Endodermal cell (in vitro differentiated cells): Measurements from ENCODE around the gene ACAN. TPM values are rescaled to one million over a fixed set of nuclear protein-coding genes. Genes with fewer than 3 reads are reported as not detected.

ENCODE experiments used
- DNase-seq: peaks from one replicate; pipeline ENCODE4 v3.0.0-alpha.2; 2017
- H3K27ac ChIP-seq: 2 replicates; pipeline ENCODE4 v1.5.1; 2013; ENCODE audit warnings: mild to moderate bottlenecking, low read depth, low read length, moderate library complexity
- H3K27me3 ChIP-seq: 2 replicates; pipeline ENCODE4 v1.6.1; 2013; ENCODE audit warnings: mild to moderate bottlenecking, low read length, moderate library complexity; ENCODE audit not compliant: insufficient read depth, control insufficient read depth, poor library complexity, severe bottlenecking
- H3K36me3 ChIP-seq: 2 replicates; pipeline ENCODE4 v1.7.0; 2013; ENCODE audit warnings: mild to moderate bottlenecking, low read length, moderate library complexity; ENCODE audit not compliant: control insufficient read depth, insufficient read depth
- H3K4me1 ChIP-seq: one replicate; pipeline ENCODE4 v1.7.0; 2013; ENCODE audit warnings: low read length; ENCODE audit not compliant: control insufficient read depth, insufficient read depth
- H3K4me3 ChIP-seq: 2 replicates; pipeline ENCODE4 v1.5.1; 2013; ENCODE audit warnings: mild to moderate bottlenecking, low read length, moderate library complexity
- H3K9ac ChIP-seq: 2 replicates; pipeline ENCODE4 v1.6.1; 2013; ENCODE audit warnings: mild to moderate bottlenecking, low read length, moderate library complexity; ENCODE audit not compliant: poor library complexity, severe bottlenecking; ENCODE audit errors: extremely low read depth
- H3K9me3 ChIP-seq: 2 replicates; pipeline ENCODE4 v1.6.1; 2013; ENCODE audit warnings: mild to moderate bottlenecking, low read length, moderate library complexity; ENCODE audit not compliant: control insufficient read depth
- H3K27ac Mint-ChIP-seq: 2 replicates; pipeline ENCODE4 v1.8.0; 2020; ENCODE audit warnings: mixed read lengths
- H3K27me3 Mint-ChIP-seq: 2 replicates; pipeline ENCODE4 v1.8.0; 2021; ENCODE audit warnings: mild to moderate bottlenecking, mixed read lengths; ENCODE audit not compliant: insufficient read depth
- H3K36me3 Mint-ChIP-seq: 2 replicates; pipeline ENCODE4 v1.8.0; 2020; ENCODE audit warnings: low read depth, mixed read lengths
- H3K4me1 Mint-ChIP-seq: 2 replicates; pipeline ENCODE4 v1.8.0; 2020; ENCODE audit warnings: mixed read lengths
- H3K4me3 Mint-ChIP-seq: 2 replicates; pipeline ENCODE4 v1.8.0; 2020; ENCODE audit warnings: mild to moderate bottlenecking, moderate library complexity, mixed read lengths
- H3K9me3 Mint-ChIP-seq: 2 replicates; pipeline ENCODE4 v1.8.0; 2020; ENCODE audit warnings: mild to moderate bottlenecking, mixed read lengths
- CTCF ChIP-seq: fragments of 200-600 bp; sonication (generic); conservative IDR thresholded peaks from 2 replicates; pipeline ENCODE4 v1.5.0; 2021; ENCODE audit warnings: antibody characterized with exemption, mild to moderate bottlenecking
- WGBS, 2 experiments: methylation state at CpG; one replicate each; pipeline versions ENCODE4 v1.1.5 to v1.1.7; 2013; ENCODE audit warnings: missing lambda C conversion rate in 2 of 2, mixed read lengths in 1 of 2; ENCODE audit not compliant: insufficient coverage in 1 of 2, insufficient read length in 1 of 2; 5-methylcytosine and 5-hydroxymethylcytosine counted together
- total RNA-seq, 2 donors: library from RNA; stranded (reverse); fragmentation: NEBNext Ultra II Directional in 1 of 2; extraction: Animal tissue kit (Norgen Biotek cat#: 25700) in 1 of 2; gene quantifications; 2 replicates in 1 of 2; 3 replicates in 1 of 2; pipeline ENCODE4 v1.2.1, GENCODE V29; 2021

ACAN gene
- total RNA-seq, 2 donors from 2014 or later = 0.38 to 0.75 TPM

DNA sequence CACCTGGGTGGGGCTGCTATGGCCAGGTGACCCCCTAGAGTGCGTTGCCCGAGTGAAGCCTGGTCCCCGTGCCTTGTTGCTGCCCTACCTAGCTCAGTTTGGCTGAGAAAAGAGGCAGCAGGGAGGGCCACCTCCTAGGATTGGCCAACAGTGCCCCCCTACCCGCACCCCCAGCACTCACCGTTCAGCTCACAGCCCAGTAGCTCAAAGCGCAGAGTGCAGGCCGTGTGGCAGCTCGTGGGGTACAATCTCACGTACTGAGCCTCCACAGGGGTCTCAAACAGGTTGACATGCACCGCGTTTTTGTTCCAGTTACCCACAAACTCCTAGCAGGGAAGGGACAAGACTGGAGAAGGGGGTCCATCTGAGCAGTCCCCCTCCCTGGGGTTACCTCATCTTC is 102.3 kb downstream of the ACAN start:
- Mint-ChIP-seq H3K27me3 (no peaks in the 10 kb centered on the region), H3K4me1 (peaks cover 16% of the 10 kb centered on the region), H3K36me3 (peaks cover 93% of the 10 kb centered on the region), H3K9me3 (no peaks in the 10 kb centered on the region), H3K27ac (no peak overlapping the region), H3K4me3 (no peak overlapping the region)
- TF ChIP-seq CTCF = no peak
- no peak overlapping the region for H3K4me3 ChIP-seq
- 95% methylated on average over 9 to 11 of the region's 11 CpGs for WGBS, 2 experiments
- no peak overlapping the region for H3K9ac ChIP-seq
- H3K36me3 ChIP-seq = peaks cover 81% of the 10 kb centered on the region
- H3K27ac ChIP-seq = no peak overlapping the region
- DNase-seq = no peak
- H3K27me3 ChIP-seq = no peaks in the 10 kb centered on the region
- no peaks in the 10 kb centered on the region for H3K4me1 ChIP-seq
- no peaks in the 10 kb centered on the region for H3K9me3 ChIP-seq

GRCh38 chr15:88906130-88906529 is 102.9 kb downstream of the ACAN start:
- Mint-ChIP-seq H3K4me3 (no peak overlapping the region), H3K36me3 (peaks cover 92% of the 10 kb centered on the region), H3K9me3 (no peaks in the 10 kb centered on the region), H3K4me1 (peaks cover 22% of the 10 kb centered on the region), H3K27ac (no peak overlapping the region), H3K27me3 (no peaks in the 10 kb centered on the region)
- Histone ChIP-seq H3K9me3 (no peaks in the 10 kb centered on the region), H3K27ac (no peak overlapping the region), H3K36me3 (peaks cover 75% of the 10 kb centered on the region), H3K4me1 (no peaks in the 10 kb centered on the region), H3K27me3 (no peaks in the 10 kb centered on the region), H3K9ac (no peak overlapping the region), H3K4me3 (no peak overlapping the region)
- TF ChIP-seq CTCF = no peak
- no peak for DNase-seq
- 93 to 100% methylated on average over 1 of the region's 1 CpG for WGBS, 2 experiments

GRCh38 chr15:88906551-88906950 is 103.3 kb downstream of the ACAN start:
- TF ChIP-seq CTCF = no peak
- Histone ChIP-seq H3K9ac (no peak overlapping the region), H3K27ac (no peak overlapping the region), H3K9me3 (no peaks in the 10 kb centered on the region), H3K4me1 (no peaks in the 10 kb centered on the region), H3K27me3 (no peaks in the 10 kb centered on the region), H3K4me3 (no peak overlapping the region), H3K36me3 (peaks cover 71% of the 10 kb centered on the region)
- peaks cover 89% of the 10 kb centered on the region for H3K36me3 Mint-ChIP-seq
- no peaks in the 10 kb centered on the region for H3K9me3 Mint-ChIP-seq
- no peaks in the 10 kb centered on the region for H3K27me3 Mint-ChIP-seq
- no peak overlapping the region for H3K27ac Mint-ChIP-seq
- 97 to 98% methylated on average over 5 to 7 of the region's 7 CpGs for WGBS, 2 experiments
- DNase-seq = no peak
- H3K4me3 Mint-ChIP-seq = no peak overlapping the region
- peaks cover 22% of the 10 kb centered on the region for H3K4me1 Mint-ChIP-seq
